ENCODE results near the gene GET3.

- TF ChIP-seq CTCF (conservative IDR thresholded peaks at IDR 0.05; ENCODE audit: low read length): no peak
- TF ChIP-seq EZH2phosphoT487 (IDR thresholded peaks at IDR 0.05; ENCODE audit: borderline replicate concordance): no peak
Measured at GRCh38 chr19:12778017-12778904, 41.0 kb downstream of the GET3 start.

All from Loucy (cell line).